ENCODE measurements around the gene PRICKLE4.
"Not testable (repeated sequence)": the region's sequence is repeated elsewhere in the genome, so short reads cannot be mapped to it uniquely, and the experiment has no call there.

Gene PRICKLE4

DNA sequence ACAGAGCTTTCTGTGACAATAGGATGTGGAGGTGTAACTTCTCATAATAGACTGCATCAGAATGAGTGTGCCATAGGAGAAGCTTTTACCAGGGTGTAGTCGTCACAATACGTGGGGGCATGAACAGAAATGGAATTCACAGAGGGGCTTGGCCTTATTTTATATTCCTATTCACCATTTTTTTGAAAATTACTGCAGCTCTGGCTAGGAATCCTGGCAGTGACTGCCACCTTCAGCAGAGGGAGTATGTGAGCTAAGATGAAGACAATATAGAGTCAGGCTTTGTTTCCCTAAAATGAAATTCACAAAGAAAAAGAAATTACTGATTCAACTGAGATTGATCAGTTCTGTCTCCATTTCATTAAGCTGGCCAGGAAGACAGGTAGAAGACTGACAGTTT, 20.8 kb downstream of the PRICKLE4 start:
- no peak for DNase-seq

DNA sequence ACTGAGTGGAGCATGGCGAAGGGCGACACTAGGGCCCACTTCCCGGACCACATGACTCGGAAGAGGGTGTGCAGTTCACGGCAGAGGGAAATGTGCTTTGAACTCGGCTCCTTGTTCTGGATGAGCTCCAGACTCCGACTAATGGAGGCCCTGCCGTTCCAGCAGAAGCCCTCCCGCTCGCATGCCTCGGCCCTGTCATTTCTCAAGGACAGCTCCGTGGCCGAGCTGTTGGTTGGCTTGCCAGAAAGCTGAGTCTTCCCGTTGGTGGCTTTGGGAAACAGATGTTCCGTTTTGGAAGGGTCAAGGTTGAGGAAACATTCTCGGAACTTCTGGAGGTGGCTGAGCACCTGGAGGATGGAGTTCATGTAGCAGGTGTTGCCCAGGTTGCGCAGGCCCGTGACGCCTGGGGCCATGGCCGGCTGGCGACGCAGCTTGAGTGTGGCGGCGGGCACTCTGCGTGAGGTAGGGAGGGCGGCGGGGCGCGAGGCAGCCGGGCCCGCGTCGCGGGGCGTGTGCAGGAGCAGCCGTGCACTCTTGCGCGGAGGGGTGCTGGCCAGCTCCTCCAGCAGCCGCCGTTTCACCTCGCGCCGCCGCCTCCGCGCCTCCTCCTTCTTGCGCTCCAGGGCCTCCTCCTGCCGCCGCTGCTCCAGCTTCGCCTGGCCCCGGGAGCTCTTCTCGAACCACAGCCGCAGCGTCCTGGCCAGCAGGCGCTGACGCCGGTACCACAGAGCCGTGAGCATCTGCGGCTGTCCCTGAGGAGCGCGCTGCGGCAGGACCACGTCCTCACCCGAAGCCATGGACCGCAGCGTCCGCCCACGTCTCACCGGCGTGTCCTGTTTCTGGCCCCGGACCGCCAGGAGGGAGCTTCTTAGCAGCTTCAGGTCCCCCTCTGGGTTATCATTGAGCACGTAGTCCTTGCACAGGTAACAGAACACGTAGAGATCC, 25.5 kb downstream of the PRICKLE4 start:
- no peak for DNase-seq

DNA sequence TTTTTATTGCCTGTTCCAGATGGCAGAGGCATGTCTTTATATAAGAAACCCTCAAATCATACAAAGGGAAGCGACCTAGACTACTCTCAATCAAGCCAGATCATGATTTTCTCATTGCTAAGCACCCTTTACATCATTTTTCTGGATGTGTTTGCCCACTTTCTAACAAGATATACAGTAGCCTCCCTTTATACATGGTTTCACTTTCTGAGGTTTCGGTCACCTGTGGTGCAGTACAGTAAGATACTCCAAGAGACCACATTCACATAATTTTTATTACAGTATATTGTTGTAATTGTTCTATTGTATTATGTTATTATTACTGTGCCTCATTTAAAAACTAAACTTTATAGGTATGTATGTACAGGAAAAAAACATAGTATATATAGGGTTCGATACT, 30.5 kb downstream of the PRICKLE4 start:
- no peak for DNase-seq

DNA sequence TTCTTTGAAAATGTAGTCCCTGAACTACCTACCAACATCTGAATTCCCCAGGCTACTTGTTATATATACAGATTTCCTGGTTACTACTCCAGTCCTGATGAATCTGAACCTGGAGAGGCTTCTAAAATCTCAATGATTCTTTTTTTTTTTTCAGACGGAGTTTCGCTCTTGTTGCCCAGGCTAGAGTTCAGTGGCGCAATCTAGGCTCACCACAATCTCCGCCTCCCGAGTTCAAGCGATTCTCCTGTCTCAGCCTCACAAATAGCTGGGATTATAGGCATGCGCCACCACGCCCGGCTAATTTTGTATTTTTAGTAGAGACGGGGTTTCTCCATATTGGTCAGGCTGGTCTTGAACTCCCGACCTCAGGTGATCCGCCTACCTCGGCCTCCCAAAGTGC, 31.4 kb downstream of the PRICKLE4 start:
- not testable (repeated sequence) for DNase-seq

GRCh38 chr6:41813469-41813868, 32.9 kb downstream of the PRICKLE4 start:
- DNase-seq: no peak

- DNase-seq: no peak
Measured at GRCh38 chr6:41813956-41814355, 33.4 kb downstream of the PRICKLE4 start.

- no peak for DNase-seq
Measured at GRCh38 chr6:41814629-41815028, 34.0 kb downstream of the PRICKLE4 start.

- no peak for DNase-seq
Measured at GRCh38 chr6:41815587-41815986, 35.0 kb downstream of the PRICKLE4 start.

- no peak for DNase-seq
Measured at GRCh38 chr6:41818271-41819054, 37.9 kb downstream of the PRICKLE4 start.

GRCh38 chr6:41821266-41821665, 40.7 kb downstream of the PRICKLE4 start:
- no peak for DNase-seq

- DNase-seq: no peak
Measured at GRCh38 chr6:41822021-41822420, 41.4 kb downstream of the PRICKLE4 start.

DNA sequence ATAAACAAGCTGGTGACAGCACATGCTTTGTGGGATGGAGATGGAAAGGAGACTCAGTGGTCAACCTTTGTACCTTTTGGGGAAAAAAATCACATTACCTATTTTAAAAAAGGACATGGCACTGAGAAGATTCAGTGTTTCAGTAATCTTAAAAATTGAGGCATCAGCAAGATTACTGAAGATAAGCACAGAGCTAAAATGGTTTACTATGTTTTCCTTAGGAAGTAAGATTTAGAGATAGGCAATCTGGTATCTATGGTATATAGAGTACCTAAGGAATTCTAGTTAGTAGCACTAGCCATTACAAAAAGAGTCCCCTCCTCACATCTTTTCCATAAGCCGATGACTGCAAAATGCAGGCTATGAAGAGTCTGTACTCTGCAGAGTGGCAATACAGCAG, 42.6 kb downstream of the PRICKLE4 start:
- DNase-seq: no peak

DNA sequence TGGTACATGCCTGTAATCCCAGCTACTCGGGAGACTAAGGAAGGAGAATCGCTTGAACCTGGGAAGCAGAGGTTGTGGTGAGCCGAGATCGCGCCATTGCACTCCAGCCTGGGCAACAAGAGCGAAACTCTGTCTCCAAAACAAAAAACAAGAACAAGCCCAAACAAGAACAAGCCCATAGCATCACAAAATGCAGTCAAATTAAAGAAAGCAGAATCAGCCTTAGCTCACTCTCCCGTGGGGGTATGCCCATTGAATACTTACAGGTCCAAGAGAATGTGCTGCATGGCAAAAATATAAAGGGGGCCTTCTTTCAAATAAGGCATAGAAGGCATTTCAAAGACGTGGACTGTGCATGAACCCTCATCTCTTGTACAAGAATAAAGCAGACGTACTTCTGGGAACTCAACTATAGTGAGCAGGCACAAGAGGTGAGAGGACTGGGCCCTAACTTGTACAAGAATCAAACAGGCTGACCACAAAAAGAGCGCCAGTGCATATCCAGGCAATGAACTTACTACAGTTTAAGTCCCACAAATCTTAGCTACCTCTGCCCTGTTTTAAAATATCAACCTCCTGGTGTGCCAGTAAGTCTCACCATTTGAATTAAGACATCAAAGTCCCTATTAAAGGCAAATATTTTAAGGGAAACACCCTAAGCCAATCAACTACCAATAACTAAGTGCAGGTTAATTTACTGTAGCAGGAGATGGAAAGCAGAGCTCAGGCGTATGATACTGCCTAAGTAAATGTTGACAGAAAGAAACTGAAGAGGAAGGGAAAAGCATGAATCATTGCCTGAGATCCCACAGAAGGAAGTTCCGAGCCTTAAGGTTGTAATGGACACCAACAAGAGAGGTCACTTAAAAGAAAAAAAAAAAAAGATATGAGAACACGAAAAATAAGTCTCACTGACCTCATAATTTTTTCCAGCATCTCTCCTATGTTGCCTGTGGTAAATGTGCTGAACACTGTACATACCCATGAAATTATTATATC, 44.3 kb downstream of the PRICKLE4 start:
- no peak for DNase-seq

DNA sequence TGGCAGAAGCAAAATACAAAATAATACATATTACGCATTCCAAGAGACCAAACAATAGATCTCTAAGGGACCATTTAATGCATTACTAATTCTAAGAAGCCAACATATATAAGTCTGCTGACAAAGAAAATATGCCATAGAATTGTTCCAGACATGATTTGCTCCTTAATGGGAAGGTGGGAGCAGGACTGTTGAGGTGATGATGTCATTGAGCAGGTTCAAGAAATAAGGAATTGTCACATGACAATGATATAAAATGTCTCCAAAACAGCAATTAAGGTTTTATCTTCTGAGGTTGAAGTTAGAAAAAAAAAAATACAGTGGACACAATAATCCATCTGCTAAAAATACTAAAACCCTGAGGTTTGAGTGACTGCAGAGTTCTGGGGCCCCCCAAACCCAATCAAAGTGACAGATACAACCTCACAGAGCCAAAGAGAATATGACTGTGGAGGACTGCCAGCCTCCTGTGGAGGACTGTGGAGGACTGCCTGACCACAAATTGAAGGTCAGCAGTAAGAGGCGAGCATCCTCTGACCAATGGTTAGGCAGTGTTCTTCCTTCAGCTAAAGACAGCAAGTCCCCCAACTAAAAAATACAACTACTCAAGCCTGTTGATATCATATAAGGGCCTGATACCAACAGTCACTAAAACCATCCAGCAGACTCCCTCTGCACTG, 45.9 kb downstream of the PRICKLE4 start:
- DNase-seq: no peak

GRCh38 chr6:41832263-41832662, 51.7 kb downstream of the PRICKLE4 start:
- DNase-seq: no peak

GRCh38 chr6:41836022-41836659, 55.6 kb downstream of the PRICKLE4 start:
- no peak for DNase-seq

GRCh38 chr6:41836660-41837052, 56.1 kb downstream of the PRICKLE4 start:
- DNase-seq: no peak

Measured in CD4-positive, alpha-beta T cell treated with Interleukin-21 for 1 hour (primary cell).